Panc1 (cell line): ENCODE measurements around the gene TRIM8.

Source experiments
- POLR2AphosphoS5 ChIP-seq: IDR thresholded peaks from 2 replicates; pipeline ENCODE4 v1.6.1; 2012; ENCODE audit warnings: mild to moderate bottlenecking, low read depth, low read length, moderate library complexity
- SIN3A ChIP-seq: IDR thresholded peaks from 2 replicates; pipeline ENCODE4 v1.6.1; 2012; ENCODE audit warnings: low read depth, mild to moderate bottlenecking, low read length, moderate library complexity, borderline replicate concordance; ENCODE audit not compliant: insufficient read depth
- TF ChIP-seq, protein P1 (sequence below): fragments of 450-650 bp; IDR thresholded peaks from 2 replicates; pipeline ENCODE4 v1.5.1; 2017; ENCODE audit warnings: mild to moderate bottlenecking
- TF ChIP-seq, protein P2 (sequence below), 2 experiments: IDR thresholded peaks; 2 replicates each; pipeline ENCODE4 v1.6.1; 2011 to 2012; ENCODE audit warnings: low read depth in 2 of 2, control low read depth in 1 of 2, low read length in 1 of 2, mild to moderate bottlenecking in 1 of 2, moderate library complexity in 1 of 2; ENCODE audit not compliant: insufficient read depth in 1 of 2

DNA sequence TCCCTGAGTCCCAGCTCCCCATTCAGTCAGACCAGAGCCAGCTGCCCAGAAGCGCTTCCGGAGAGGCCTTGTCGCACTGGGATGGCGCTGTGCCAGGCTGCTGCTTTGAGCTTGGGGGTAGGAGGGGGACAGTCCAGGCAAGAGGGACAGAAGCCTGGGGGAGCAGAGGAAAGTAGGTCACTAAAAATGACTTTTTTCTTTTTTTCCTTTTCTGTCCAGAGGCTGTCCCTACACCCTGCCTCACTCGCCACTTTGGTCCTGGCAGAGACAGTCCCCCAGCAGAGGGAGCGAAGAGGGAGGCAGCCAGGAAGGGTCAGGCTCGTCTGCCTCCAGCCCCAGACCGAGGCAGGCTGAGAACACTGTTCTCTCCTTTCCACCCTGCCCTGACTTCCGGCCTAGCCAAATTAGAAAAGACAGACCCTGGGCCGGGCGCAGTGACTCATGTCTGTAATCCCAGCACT, 15.8 kb upstream of the TRIM8 start:
- TF ChIP-seq, protein P1, sequence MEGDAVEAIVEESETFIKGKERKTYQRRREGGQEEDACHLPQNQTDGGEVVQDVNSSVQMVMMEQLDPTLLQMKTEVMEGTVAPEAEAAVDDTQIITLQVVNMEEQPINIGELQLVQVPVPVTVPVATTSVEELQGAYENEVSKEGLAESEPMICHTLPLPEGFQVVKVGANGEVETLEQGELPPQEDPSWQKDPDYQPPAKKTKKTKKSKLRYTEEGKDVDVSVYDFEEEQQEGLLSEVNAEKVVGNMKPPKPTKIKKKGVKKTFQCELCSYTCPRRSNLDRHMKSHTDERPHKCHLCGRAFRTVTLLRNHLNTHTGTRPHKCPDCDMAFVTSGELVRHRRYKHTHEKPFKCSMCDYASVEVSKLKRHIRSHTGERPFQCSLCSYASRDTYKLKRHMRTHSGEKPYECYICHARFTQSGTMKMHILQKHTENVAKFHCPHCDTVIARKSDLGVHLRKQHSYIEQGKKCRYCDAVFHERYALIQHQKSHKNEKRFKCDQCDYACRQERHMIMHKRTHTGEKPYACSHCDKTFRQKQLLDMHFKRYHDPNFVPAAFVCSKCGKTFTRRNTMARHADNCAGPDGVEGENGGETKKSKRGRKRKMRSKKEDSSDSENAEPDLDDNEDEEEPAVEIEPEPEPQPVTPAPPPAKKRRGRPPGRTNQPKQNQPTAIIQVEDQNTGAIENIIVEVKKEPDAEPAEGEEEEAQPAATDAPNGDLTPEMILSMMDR = no peak
- TF ChIP-seq POLR2AphosphoS5 (no peak), SIN3A (no peak)
- TF ChIP-seq, protein P2, sequence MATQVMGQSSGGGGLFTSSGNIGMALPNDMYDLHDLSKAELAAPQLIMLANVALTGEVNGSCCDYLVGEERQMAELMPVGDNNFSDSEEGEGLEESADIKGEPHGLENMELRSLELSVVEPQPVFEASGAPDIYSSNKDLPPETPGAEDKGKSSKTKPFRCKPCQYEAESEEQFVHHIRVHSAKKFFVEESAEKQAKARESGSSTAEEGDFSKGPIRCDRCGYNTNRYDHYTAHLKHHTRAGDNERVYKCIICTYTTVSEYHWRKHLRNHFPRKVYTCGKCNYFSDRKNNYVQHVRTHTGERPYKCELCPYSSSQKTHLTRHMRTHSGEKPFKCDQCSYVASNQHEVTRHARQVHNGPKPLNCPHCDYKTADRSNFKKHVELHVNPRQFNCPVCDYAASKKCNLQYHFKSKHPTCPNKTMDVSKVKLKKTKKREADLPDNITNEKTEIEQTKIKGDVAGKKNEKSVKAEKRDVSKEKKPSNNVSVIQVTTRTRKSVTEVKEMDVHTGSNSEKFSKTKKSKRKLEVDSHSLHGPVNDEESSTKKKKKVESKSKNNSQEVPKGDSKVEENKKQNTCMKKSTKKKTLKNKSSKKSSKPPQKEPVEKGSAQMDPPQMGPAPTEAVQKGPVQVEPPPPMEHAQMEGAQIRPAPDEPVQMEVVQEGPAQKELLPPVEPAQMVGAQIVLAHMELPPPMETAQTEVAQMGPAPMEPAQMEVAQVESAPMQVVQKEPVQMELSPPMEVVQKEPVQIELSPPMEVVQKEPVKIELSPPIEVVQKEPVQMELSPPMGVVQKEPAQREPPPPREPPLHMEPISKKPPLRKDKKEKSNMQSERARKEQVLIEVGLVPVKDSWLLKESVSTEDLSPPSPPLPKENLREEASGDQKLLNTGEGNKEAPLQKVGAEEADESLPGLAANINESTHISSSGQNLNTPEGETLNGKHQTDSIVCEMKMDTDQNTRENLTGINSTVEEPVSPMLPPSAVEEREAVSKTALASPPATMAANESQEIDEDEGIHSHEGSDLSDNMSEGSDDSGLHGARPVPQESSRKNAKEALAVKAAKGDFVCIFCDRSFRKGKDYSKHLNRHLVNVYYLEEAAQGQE (IDR thresholded peaks at IDR 0.05; ENCODE audit: insufficient read depth in 1 of 2, low read depth in 2 of 2, low read length in 1 of 2) = no peak
